ENCODE results near the gene C19orf25.

DNA sequence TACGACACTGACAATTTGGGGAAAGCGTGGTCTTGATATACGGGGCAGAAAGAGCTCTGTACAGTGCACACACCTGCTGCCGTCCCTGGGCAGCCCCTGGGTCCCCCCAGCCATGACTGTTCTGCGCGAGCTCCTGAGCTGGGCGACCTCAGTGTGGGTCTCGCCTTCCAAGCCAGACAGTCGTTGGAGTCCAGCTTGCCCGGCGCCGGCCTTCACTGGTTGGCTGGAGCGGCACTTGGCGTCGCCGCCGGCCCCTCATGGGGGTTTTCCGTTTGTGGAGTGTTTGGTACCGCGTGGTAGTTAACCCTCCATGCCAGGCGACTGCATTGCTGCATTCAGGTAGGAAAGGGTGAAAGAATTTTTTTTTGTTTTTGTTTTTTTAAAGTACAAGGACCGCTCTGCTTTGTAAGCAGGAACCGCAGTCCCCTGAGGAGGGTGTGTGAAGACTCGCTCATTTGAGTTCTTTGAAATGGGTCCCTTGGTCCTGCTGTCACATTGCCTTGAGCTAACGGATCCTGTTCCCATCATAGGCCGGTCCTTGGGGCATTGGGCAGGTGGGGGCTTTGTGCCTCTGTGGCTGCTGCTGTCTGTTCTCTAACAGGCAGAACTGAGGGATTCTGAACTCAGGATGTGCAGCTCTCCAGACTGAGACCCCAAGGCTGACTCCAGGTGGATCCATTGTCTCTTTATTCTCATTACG is 51.6 kb downstream of the C19orf25 start:
- TF ChIP-seq, protein P1, sequence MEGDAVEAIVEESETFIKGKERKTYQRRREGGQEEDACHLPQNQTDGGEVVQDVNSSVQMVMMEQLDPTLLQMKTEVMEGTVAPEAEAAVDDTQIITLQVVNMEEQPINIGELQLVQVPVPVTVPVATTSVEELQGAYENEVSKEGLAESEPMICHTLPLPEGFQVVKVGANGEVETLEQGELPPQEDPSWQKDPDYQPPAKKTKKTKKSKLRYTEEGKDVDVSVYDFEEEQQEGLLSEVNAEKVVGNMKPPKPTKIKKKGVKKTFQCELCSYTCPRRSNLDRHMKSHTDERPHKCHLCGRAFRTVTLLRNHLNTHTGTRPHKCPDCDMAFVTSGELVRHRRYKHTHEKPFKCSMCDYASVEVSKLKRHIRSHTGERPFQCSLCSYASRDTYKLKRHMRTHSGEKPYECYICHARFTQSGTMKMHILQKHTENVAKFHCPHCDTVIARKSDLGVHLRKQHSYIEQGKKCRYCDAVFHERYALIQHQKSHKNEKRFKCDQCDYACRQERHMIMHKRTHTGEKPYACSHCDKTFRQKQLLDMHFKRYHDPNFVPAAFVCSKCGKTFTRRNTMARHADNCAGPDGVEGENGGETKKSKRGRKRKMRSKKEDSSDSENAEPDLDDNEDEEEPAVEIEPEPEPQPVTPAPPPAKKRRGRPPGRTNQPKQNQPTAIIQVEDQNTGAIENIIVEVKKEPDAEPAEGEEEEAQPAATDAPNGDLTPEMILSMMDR (IDR thresholded peaks at IDR 0.05; ENCODE audit: borderline replicate concordance, extremely low read depth, low read length, poor library complexity, severe bottlenecking) = no peak
- TF ChIP-seq EZH2 (IDR thresholded peaks at IDR 0.05; ENCODE audit: borderline replicate concordance, low read depth, low read length, severe bottlenecking) = no peak
